GM12864 (cell line): ENCODE measurements around the gene RPL12.
A peak's percentile ranks its signal among the peaks of the same experiment; 100 is the strongest.

Experiments
- DNase-seq: peaks from one replicate; pipeline ENCODE4 v3.0.0-alpha.2; 2011; ENCODE audit warnings: low read depth
- H3K4me3 ChIP-seq: 2 replicates; pipeline ENCODE4 v1.5.1; 2011; ENCODE audit warnings: mild to moderate bottlenecking, low read depth, low read length, control low read depth
- TF ChIP-seq, protein P1 (sequence below): IDR thresholded peaks from 2 replicates; pipeline ENCODE4 v1.5.1; 2011; ENCODE audit warnings: low read depth, mild to moderate bottlenecking, moderate library complexity, low read length, control low read depth, inconsistent platforms; ENCODE audit errors: missing control alignments

The RPL12 gene

DNA sequence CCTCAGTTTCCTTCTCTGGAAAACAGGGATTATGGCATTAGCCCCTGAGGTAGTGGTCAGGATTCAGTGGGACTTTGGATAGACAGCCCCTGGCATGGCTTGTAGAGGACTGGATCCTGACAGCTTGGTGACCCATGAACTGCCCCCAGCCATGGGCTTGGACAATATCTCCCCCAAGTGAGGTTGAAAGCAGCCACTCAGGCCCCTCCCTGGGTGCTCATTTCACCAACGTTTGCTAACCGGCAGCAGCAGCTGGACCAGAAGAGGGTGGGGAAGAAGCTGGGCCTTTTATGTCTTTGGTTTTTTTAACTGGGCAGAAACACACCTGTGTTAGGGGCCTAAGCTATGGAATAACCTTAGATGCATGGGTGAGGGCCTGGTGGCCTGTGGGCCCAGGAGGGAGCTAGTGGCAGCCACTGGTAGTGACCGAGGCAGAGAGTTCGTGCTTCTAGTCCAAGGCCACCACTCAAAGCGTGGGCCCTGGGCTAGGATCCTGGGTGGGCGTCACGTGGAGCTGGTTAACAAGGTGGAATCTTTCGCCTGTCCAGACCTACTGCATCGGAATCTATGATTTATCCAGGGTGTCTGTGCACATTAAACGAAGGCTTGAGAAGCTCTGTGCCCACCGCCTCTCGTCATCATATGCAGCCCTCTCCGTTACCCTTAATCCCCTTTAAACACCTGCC, 52.3 kb downstream of the RPL12 start:
- TF ChIP-seq, protein P1, sequence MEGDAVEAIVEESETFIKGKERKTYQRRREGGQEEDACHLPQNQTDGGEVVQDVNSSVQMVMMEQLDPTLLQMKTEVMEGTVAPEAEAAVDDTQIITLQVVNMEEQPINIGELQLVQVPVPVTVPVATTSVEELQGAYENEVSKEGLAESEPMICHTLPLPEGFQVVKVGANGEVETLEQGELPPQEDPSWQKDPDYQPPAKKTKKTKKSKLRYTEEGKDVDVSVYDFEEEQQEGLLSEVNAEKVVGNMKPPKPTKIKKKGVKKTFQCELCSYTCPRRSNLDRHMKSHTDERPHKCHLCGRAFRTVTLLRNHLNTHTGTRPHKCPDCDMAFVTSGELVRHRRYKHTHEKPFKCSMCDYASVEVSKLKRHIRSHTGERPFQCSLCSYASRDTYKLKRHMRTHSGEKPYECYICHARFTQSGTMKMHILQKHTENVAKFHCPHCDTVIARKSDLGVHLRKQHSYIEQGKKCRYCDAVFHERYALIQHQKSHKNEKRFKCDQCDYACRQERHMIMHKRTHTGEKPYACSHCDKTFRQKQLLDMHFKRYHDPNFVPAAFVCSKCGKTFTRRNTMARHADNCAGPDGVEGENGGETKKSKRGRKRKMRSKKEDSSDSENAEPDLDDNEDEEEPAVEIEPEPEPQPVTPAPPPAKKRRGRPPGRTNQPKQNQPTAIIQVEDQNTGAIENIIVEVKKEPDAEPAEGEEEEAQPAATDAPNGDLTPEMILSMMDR: peak; percentile 21
- no peak overlapping the region for H3K4me3 ChIP-seq
- DNase-seq: no peak

DNA sequence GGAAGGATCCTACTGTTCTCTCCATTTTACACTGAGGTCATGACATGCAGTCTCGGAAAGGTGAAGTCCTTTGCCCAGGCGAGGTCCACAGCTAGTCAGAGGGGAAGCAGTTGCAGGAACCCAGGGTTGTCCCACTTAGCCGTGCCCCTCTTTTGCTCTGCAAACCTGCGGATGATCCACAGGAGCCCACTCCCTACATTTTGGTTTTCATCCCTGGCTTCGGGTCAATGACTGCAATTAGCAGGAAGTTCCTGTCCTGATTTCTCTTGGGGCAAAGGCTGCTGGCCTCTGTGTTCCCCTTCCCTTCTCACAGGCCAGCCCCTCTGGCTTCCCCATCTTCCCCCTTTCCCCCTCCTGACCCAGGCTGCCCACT, 52.9 kb downstream of the RPL12 start:
- DNase-seq: no peak
- peak overlapping the region; percentile 67 for H3K4me3 ChIP-seq
- TF ChIP-seq, protein P1: no peak
